Right lobe of liver (tissue), 4 donors: Measurements from ENCODE around the gene SEC24B.

Source experiments
- CTCF ChIP-seq, 4 donors: fragments of 200-600 bp in 3 of 4; fragments of 450-650 bp in 1 of 4; IDR thresholded peaks; one replicate each; pipeline versions ENCODE4 v1.5.1 to v1.8.0; 2016 to 2022; ENCODE audit warnings: antibody characterized with exemption in 4 of 4, mild to moderate bottlenecking in 2 of 4
- POLR2A ChIP-seq: fragments of 450-650 bp; IDR thresholded peaks from one replicate; pipeline ENCODE4 v1.6.1; 2017; ENCODE audit warnings: antibody characterized with exemption, mild to moderate bottlenecking
- donor health status: DM: no; HTN: no; CAD: no.
- donor health status: DM: no; HTN: no; CAD: no.
- donor health status: DM: no; HTN: yes; CAD: no.

- no peak for TF ChIP-seq CTCF (IDR thresholded peaks at IDR 0.05)
- no peak for TF ChIP-seq POLR2A
These were observed 28.7 kb downstream of the SEC24B start for GRCh38 chr4:109462297-109462696.
